Motor neuron (in vitro differentiated cells): ENCODE measurements around the gene FXYD3. TPM values are rescaled to one million over a fixed set of nuclear protein-coding genes. Genes with fewer than 3 reads are reported as not detected.
A peak's percentile ranks its signal among the peaks of the same experiment; 100 is the strongest.

Experiments used
- ATAC-seq, 8 experiments: fragments of 200-7000 bp; cut with Tn5 transposase; replicated peaks in 6 of 8; 2 replicates each; pipeline ENCODE4 v1.8.0; 2021; ENCODE audit warnings: mild to moderate bottlenecking in 8 of 8, moderate library complexity in 8 of 8
- H3K27ac ChIP-seq, 2 donors: fragments of 250-450 bp; sonication (Bioruptor Pico); 2 replicates each; pipeline ENCODE4 v1.9.0; 2021; ENCODE audit warnings: antibody characterized with exemption in 2 of 2, mild to moderate bottlenecking in 2 of 2, moderate library complexity in 1 of 2
- H3K4me1 ChIP-seq, 2 donors: fragments of 250-450 bp; sonication (Bioruptor Pico); replicated peaks in 1 of 2; 2 replicates each; pipeline ENCODE4 v1.6.1; 2021; ENCODE audit warnings: antibody characterized with exemption in 2 of 2, mild to moderate bottlenecking in 2 of 2, moderate library complexity in 1 of 2
- H3K4me3 ChIP-seq, 5 donors: fragments of 250-450 bp; sonication (Bioruptor Pico); 2 replicates each; pipeline ENCODE4 v1.9.0; 2021; ENCODE audit warnings: antibody characterized with exemption in 5 of 5, mild to moderate bottlenecking in 5 of 5, moderate library complexity in 4 of 5
- WGBS, 10 experiments: fragments of 450-650 bp; shearing (Covaris generic); methylation state at CpG; one replicate each; pipeline ENCODE4 v1.0.0; 2022; 5-methylcytosine and 5-hydroxymethylcytosine counted together
- in situ Hi-C, 9 experiments: fragments of 400-800 bp; cut with MboI; loops; one replicate each; pipeline ENCODE4 v1.15.0; 2021; ENCODE audit warnings: low sequenced_read_pairs in 9 of 9, low pct_unique_long_range_greater_than_20kb in 2 of 9; ENCODE audit not compliant: unreplicated experiment in 9 of 9
- total RNA-seq, 8 experiments: library from RNA; unstranded; fragments of 300-600 nt; gene quantifications; 2 replicates each; pipeline versions ENCODE4 v1.2.3 to v1.2.4, GENCODE V29; 2022

FXYD3 gene
- 1 to 10 TPM in 4 of 8 experiments, under 1 TPM in 1, not detected in 3; 0.25 to 2.0 (median 1.1) TPM for total RNA-seq

- in situ Hi-C loops, result no loop called here
- Histone ChIP-seq H3K4me3 (peak within 1 kb of the TSS in 1 of 5 donors; percentile 1), H3K27ac (no peak within 1 kb of the TSS), H3K4me1 (peaks cover 12 to 23% of the 10 kb centered on the region in 2 donors)
- ATAC-seq, result peak in 4 of 8 experiments; percentile 2 to 27 (median 22)
- WGBS, 10 experiments, result 60 to 100% methylated on average over 1 of the region's 14 CpGs; no CpG with 5 or more reads in 8 of the 10 experiments
These were observed at the start of gene FXYD3 for GRCh38 chr19:35115177-35115951. Gene FXYD3 (plus strand): TSS chr19:35115823. CDS start chr19:35119377, 3,554 bp downstream.

- in situ Hi-C loops, result loop anchor here in 1 of 9 experiments (25.0 kb wide), 1 partner anchor 196 kb away; the partner anchor contains the start of gene USF2
- no peak for ATAC-seq
- no peak overlapping the region for H3K4me3 ChIP-seq
- WGBS, 10 experiments, result 80 to 95% (median 94%) methylated on average over 3 to 9 of the region's 15 CpGs; no CpG with 5 or more reads in 7 of the 10 experiments
- H3K4me1 ChIP-seq, result peaks cover 0 to 6% of the 10 kb centered on the region in 2 donors
- no peak overlapping the region for H3K27ac ChIP-seq
These were observed 49.5 kb upstream of the FXYD3 start for GRCh38 chr19:35066121-35066520.

GRCh38 chr19:35066691-35067563 lies 48.7 kb upstream of the FXYD3 start:
- WGBS, 10 experiments, result 0 to 100% (median 6%) methylated on average over 1 to 9 of the region's 14 CpGs; no CpG with 5 or more reads in 3 of the 10 experiments
- Histone ChIP-seq H3K4me3 (no peak overlapping the region), H3K4me1 (peaks cover 0 to 6% of the 10 kb centered on the region in 2 donors), H3K27ac (no peak overlapping the region)
- in situ Hi-C loops, result loop anchor here in 1 of 9 experiments (25.0 kb wide), 1 partner anchor 195 kb away; the partner anchor contains the start of gene USF2
- ATAC-seq, result peak; percentile 59 to 96 (median 71)

- in situ Hi-C loops, result loop anchor here in 1 of 9 experiments (25.0 kb wide), 1 partner anchor 193 kb away; the partner anchor contains the start of gene USF2
- H3K27ac ChIP-seq, result no peak overlapping the region
- no peak overlapping the region for H3K4me3 ChIP-seq
- ATAC-seq, result peak in 3 of 8 experiments; percentile 30 to 42 (median 40)
- peaks cover 0 to 6% of the 10 kb centered on the region in 2 donors for H3K4me1 ChIP-seq
- WGBS, 10 experiments, result 19 to 82% (median 62%) methylated on average over 1 to 9 of the region's 10 CpGs; no CpG with 5 or more reads in 1 of the 10 experiments
These were observed 46.5 kb upstream of the FXYD3 start for GRCh38 chr19:35068941-35069634.

- peak in 1 of 8 experiments; percentile 27 for ATAC-seq
- H3K27ac ChIP-seq, result no peak overlapping the region
- WGBS, 10 experiments, result 0 to 100% (median 86%) methylated on average over 1 of the region's 1 CpG; no CpG with 5 or more reads in 2 of the 10 experiments
- peaks cover 0 to 6% of the 10 kb centered on the region in 2 donors for H3K4me1 ChIP-seq
- in situ Hi-C loops, result loop anchor here in 1 of 9 experiments (25.0 kb wide), 1 partner anchor 193 kb away; the partner anchor contains the start of gene USF2
- no peak overlapping the region for H3K4me3 ChIP-seq
These were observed 45.9 kb upstream of the FXYD3 start for GRCh38 chr19:35069696-35070095.

- Histone ChIP-seq H3K4me3 (no peak overlapping the region), H3K27ac (no peak overlapping the region), H3K4me1 (peaks cover 0 to 6% of the 10 kb centered on the region in 2 donors)
- no peak for ATAC-seq
- in situ Hi-C loops, result loop anchor here in 1 of 9 experiments (25.0 kb wide), 1 partner anchor 192 kb away; the partner anchor contains the start of gene USF2
- WGBS, 10 experiments, result 20 to 100% (median 71%) methylated on average over 1 to 2 of the region's 3 CpGs; no CpG with 5 or more reads in 5 of the 10 experiments
These were observed 45.2 kb upstream of the FXYD3 start for GRCh38 chr19:35070471-35070870.

- ATAC-seq, result no peak
- H3K4me3 ChIP-seq, result no peak overlapping the region
- no peak overlapping the region for H3K27ac ChIP-seq
- in situ Hi-C loops, result loop anchor here in 1 of 9 experiments (25.0 kb wide), 1 partner anchor 189 kb away; the partner anchor contains the start of gene USF2
- H3K4me1 ChIP-seq, result peaks cover 0 to 2% of the 10 kb centered on the region in 2 donors
- 67% methylated on average over 3 of the region's 10 CpGs; no CpG with 5 or more reads in 9 of the 10 experiments for WGBS, 10 experiments
These were observed 42.1 kb upstream of the FXYD3 start for GRCh38 chr19:35073516-35073915.

- Histone ChIP-seq H3K4me3 (no peak overlapping the region), H3K4me1 (no peaks in the 10 kb centered on the region), H3K27ac (no peak overlapping the region)
- in situ Hi-C loops, result loop anchor here in 1 of 9 experiments (25.0 kb wide), 1 partner anchor 188 kb away; the partner anchor contains the start of gene USF2
- 60 to 70% methylated on average over 2 to 3 of the region's 8 CpGs; no CpG with 5 or more reads in 8 of the 10 experiments for WGBS, 10 experiments
- no peak for ATAC-seq
These were observed 41.7 kb upstream of the FXYD3 start for GRCh38 chr19:35073941-35074340.

GRCh38 chr19:35074426-35075201 lies 41.0 kb upstream of the FXYD3 start:
- no peaks in the 10 kb centered on the region for H3K4me1 ChIP-seq
- H3K27ac ChIP-seq, result no peak overlapping the region
- 40 to 100% (median 80%) methylated on average over 1 to 3 of the region's 21 CpGs; no CpG with 5 or more reads in 5 of the 10 experiments for WGBS, 10 experiments
- ATAC-seq, result no peak
- no peak overlapping the region for H3K4me3 ChIP-seq
- in situ Hi-C loops, result loop anchor here in 1 of 9 experiments (25.0 kb wide), 1 partner anchor 188 kb away; the partner anchor contains the start of gene USF2

GRCh38 chr19:35075202-35076025 lies 40.2 kb upstream of the FXYD3 start:
- in situ Hi-C loops, result no loop called here
- Histone ChIP-seq H3K27ac (no peak overlapping the region), H3K4me3 (no peak overlapping the region), H3K4me1 (no peaks in the 10 kb centered on the region)
- no peak for ATAC-seq
- WGBS, 10 experiments, result 38 to 80% (median 76%) methylated on average over 2 to 16 of the region's 21 CpGs; no CpG with 5 or more reads in 3 of the 10 experiments

- 0 to 66% (median 50%) methylated on average over 1 to 4 of the region's 6 CpGs; no CpG with 5 or more reads in 5 of the 10 experiments for WGBS, 10 experiments
- no peak overlapping the region for H3K27ac ChIP-seq
- H3K4me3 ChIP-seq, result no peak overlapping the region
- H3K4me1 ChIP-seq, result no peaks in the 10 kb centered on the region
- ATAC-seq, result no peak
- in situ Hi-C loops, result no loop called here
These were observed 39.6 kb upstream of the FXYD3 start for GRCh38 chr19:35076026-35076370.
